Kidney (tissue), 14 donors: ENCODE measurements around the gene USP24. TPM values are rescaled to one million over a fixed set of nuclear protein-coding genes. Genes with fewer than 3 reads are reported as not detected.

ENCODE experiments used
- DNase-seq, 5 donors: peaks; one replicate each; pipeline ENCODE4 v3.0.0-alpha.2; 2013 to 2020
- FAIRE-seq: peaks from 2 replicates; lab custom pipeline; 2012; peaks lifted over from hg19 to GRCh38; lab: Jason Lieb, UNC
- H3K27ac ChIP-seq, 2 donors: one replicate each; pipeline ENCODE4 v1.7.0; 2013; ENCODE audit warnings: low read depth in 2 of 2, low read length in 2 of 2, inconsistent platforms in 1 of 2
- H3K27me3 ChIP-seq: one replicate; pipeline ENCODE4 v1.7.1; 2013; ENCODE audit warnings: low read length, inconsistent platforms; ENCODE audit not compliant: control insufficient read depth, insufficient read depth
- H3K36me3 ChIP-seq, 3 donors: one replicate each; pipeline versions ENCODE4 v1.7.0 to v1.7.1; 2013; ENCODE audit warnings: low read length in 3 of 3, control low read depth in 1 of 3, inconsistent platforms in 1 of 3; ENCODE audit not compliant: insufficient read depth in 3 of 3, control insufficient read depth in 2 of 3
- H3K4me1 ChIP-seq, 3 donors: one replicate each; pipeline versions ENCODE4 v1.7.0 to v1.7.1; 2013; ENCODE audit warnings: low read length in 3 of 3, inconsistent platforms in 1 of 3, low read depth in 1 of 3; ENCODE audit not compliant: control insufficient read depth in 2 of 3, insufficient read depth in 2 of 3
- H3K4me3 ChIP-seq, 3 donors: one replicate each; pipeline versions ENCODE4 v1.7.0 to v1.8.1; 2013; ENCODE audit warnings: low read length in 3 of 3, control low read depth in 1 of 3, inconsistent platforms in 1 of 3
- H3K9ac ChIP-seq, 3 donors: one replicate each; pipeline versions ENCODE4 v1.7.0 to v1.7.1; 2013; ENCODE audit warnings: low read length in 3 of 3, control low read depth in 1 of 3, inconsistent platforms in 1 of 3
- H3K9me3 ChIP-seq, 3 donors: one replicate each; pipeline versions ENCODE4 v1.7.0 to v1.7.1; 2013; ENCODE audit warnings: low read length in 3 of 3, control low read depth in 1 of 3, inconsistent platforms in 1 of 3; ENCODE audit not compliant: control insufficient read depth in 2 of 3, insufficient read depth in 1 of 3
- intact Hi-C: fragments of 100-400 bp; cut with DNase I; formaldehyde crosslinking; loops from one replicate; pipeline ENCODE4 v1.11.1; 2022
- polyA plus RNA-seq: library from polyadenylated mRNA; stranded (reverse); fragments of 350-450 nt; fragmentation: Illumina TruSeq; extraction: RNeasy Lipid Tissue Mini Kit (QIAGEN cat#74804); gene quantifications from one replicate; pipeline ENCODE4 v1.2.3, GENCODE V29; 2014; ENCODE audit warnings: low read depth, low replicate concordance; ENCODE audit not compliant: insufficient read depth
- total RNA-seq: library from RNA; stranded (reverse); fragmentation: NEBNext Ultra II Directional; extraction: Animal tissue kit (Norgen Biotek cat#: 25700); gene quantifications from one replicate; pipeline ENCODE4 v1.2.1, GENCODE V29; 2021
- TF ChIP-seq, protein P1 (sequence below): IDR thresholded peaks from 3 replicates; pipeline ENCODE4 v1.5.1; 2012; ENCODE audit warnings: mild to moderate bottlenecking, moderate library complexity, borderline replicate concordance; ENCODE audit not compliant: insufficient read depth; ENCODE audit errors: extremely low read depth
- donor health status: control.
- donor health status: control.
- donor health status: control.
- donor health status: control.
- donor health status: control.
- donor health status: DM: yes; HTN: yes; CAD: no.
- donor health status: Normal renal cell carcinoma (clear cell type).

USP24 gene
- total and polyA plus RNA-seq, 2 donors from 2014 or later = 10.1 to 49.2 TPM

GRCh38 chr1:55057270-55057955 is 157.8 kb downstream of the USP24 start:
- Histone ChIP-seq H3K27ac (no peak overlapping the region), H3K4me1 (no peaks in the 10 kb centered on the region), H3K36me3 (no peaks in the 10 kb centered on the region), H3K4me3 (no peak overlapping the region), H3K27me3 (no peaks in the 10 kb centered on the region), H3K9me3 (no peaks in the 10 kb centered on the region), H3K9ac (no peak overlapping the region)
- DNase-seq (peak in 1 of 5 donors; percentile 6), FAIRE-seq (no peak)
- intact Hi-C loops = no loop called here
- TF ChIP-seq, protein P1, sequence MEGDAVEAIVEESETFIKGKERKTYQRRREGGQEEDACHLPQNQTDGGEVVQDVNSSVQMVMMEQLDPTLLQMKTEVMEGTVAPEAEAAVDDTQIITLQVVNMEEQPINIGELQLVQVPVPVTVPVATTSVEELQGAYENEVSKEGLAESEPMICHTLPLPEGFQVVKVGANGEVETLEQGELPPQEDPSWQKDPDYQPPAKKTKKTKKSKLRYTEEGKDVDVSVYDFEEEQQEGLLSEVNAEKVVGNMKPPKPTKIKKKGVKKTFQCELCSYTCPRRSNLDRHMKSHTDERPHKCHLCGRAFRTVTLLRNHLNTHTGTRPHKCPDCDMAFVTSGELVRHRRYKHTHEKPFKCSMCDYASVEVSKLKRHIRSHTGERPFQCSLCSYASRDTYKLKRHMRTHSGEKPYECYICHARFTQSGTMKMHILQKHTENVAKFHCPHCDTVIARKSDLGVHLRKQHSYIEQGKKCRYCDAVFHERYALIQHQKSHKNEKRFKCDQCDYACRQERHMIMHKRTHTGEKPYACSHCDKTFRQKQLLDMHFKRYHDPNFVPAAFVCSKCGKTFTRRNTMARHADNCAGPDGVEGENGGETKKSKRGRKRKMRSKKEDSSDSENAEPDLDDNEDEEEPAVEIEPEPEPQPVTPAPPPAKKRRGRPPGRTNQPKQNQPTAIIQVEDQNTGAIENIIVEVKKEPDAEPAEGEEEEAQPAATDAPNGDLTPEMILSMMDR = no peak

DNA sequence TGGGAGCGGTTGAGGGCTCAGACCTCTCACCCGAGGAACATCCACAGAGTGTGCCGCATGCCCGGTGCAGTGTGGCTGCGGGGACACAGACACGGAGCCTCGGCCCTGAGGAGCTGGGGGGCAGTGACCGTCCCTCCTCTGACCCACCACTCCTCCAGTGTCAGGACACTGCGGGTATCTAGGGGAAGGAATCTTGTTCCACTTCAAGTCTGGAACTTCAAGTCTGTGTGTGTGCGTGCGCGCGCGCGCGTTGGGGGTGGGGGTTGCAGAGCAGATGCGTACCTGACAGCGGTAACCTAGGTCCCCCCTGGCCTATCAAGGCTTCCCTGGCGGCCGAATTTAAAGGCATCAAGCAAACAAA is 158.6 kb downstream of the USP24 start:
- no peaks in the 10 kb centered on the region for H3K4me1 ChIP-seq
- no peaks in the 10 kb centered on the region for H3K27me3 ChIP-seq
- H3K4me3 ChIP-seq = no peak overlapping the region
- no peak overlapping the region for H3K9ac ChIP-seq
- FAIRE-seq = no peak
- TF ChIP-seq, protein P1 = no peak
- intact Hi-C loops = no loop called here
- DNase-seq = peak in 1 of 5 donors; percentile 6
- no peaks in the 10 kb centered on the region for H3K9me3 ChIP-seq
- H3K27ac ChIP-seq = no peak overlapping the region
- no peaks in the 10 kb centered on the region for H3K36me3 ChIP-seq

DNA sequence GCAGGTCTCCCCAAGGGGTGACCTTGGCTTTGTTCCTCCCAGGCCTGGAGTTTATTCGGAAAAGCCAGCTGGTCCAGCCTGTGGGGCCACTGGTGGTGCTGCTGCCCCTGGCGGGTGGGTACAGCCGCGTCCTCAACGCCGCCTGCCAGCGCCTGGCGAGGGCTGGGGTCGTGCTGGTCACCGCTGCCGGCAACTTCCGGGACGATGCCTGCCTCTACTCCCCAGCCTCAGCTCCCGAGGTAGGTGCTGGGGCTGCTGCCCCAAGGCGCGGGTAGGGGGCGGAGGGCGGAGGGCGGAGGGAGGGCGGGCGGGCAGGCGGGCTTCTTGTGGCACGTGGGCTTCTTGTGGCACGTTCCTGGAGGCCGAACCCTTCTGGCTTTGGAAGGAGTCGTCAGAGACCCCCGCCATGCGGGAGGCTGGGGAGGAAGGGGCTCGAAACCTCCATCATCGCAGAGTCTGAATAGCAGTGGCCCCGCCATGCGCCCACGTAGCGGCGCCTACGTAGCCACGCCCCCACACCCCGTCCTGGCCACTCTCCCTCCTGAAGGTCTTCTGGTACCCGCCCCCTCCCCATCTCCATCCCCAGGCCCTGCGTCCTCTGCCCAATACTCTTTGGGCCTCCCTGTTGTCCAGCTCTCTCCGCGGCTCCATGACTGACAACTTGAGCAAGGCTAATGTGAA is 159.1 kb downstream of the USP24 start:
- DNase-seq (peak in 1 of 5 donors; percentile 7), FAIRE-seq (no peak)
- Histone ChIP-seq H3K27me3 (no peaks in the 10 kb centered on the region), H3K4me1 (no peaks in the 10 kb centered on the region), H3K9me3 (no peaks in the 10 kb centered on the region), H3K4me3 (no peak overlapping the region), H3K27ac (no peak overlapping the region), H3K9ac (no peak overlapping the region), H3K36me3 (no peaks in the 10 kb centered on the region)
- TF ChIP-seq, protein P1 = no peak
- intact Hi-C loops = no loop called here
